A549 (cell line): Measurements from ENCODE around the gene LILRA2. TPM values are rescaled to one million over a fixed set of nuclear protein-coding genes. Genes with fewer than 3 reads are reported as not detected.

Experiments used
- ATAC-seq, 2 experiments: fragments of 200-7000 bp in 1 of 2; fragments of >200 bp in 1 of 2; cut with Nextera tagmentation in 1 of 2; cut with Tn5 transposase in 1 of 2; 3 replicates each; pipeline versions ENCODE4 v1.8.0 to v1.9.1; 2018 to 2020; ENCODE audit warnings: mild to moderate bottlenecking in 1 of 2, moderate library complexity in 1 of 2
- CTCF ChIA-PET: fragments of 300-600 bp; sonication (Branson Sonifier 250); formaldehyde crosslinking; extraction: SDS; loops from one replicate; lab custom pipeline; 2021; ENCODE audit warnings: antibody characterized with exemption, inconsistent platforms; lab: Yijun Ruan, JAX
- POLR2A ChIA-PET: fragments of 350-600 bp; formaldehyde crosslinking; extraction: SDS; loops from one replicate; lab custom pipeline; 2021; ENCODE audit warnings: antibody characterized with exemption, inconsistent platforms; lab: Yijun Ruan, JAX
- DNase-seq, 2 experiments: peaks; one replicate each; pipeline versions ENCODE4 v3.0.0 to v3.0.0-alpha.2; 2011 to 2016; ENCODE audit warnings: low read depth in 1 of 2, low spot score in 1 of 2
- FAIRE-seq: peaks from 2 replicates; lab custom pipeline; 2011; peaks lifted over from hg19 to GRCh38; lab: Jason Lieb, UNC
- H3K27ac ChIP-seq, 2 experiments: fragments of >200 bp; sonication (Bioruptor Twin); formaldehyde crosslinking; 3 replicates each; pipeline ENCODE4 v1.5.1; 2016 to 2017
- H3K4me1 ChIP-seq: fragments of >200 bp; sonication (Bioruptor Twin); formaldehyde crosslinking; 3 replicates; pipeline ENCODE4 v1.6.1; 2016
- H3K4me2 ChIP-seq: fragments of >200 bp; sonication (Bioruptor Twin); formaldehyde crosslinking; 3 replicates; pipeline ENCODE4 v1.6.1; 2016
- H3K4me3 ChIP-seq: fragments of >200 bp; sonication (Bioruptor Twin); formaldehyde crosslinking; 3 replicates; pipeline ENCODE4 v1.5.1; 2016
- H3K9me3 ChIP-seq: fragments of >200 bp; sonication (Bioruptor Twin); formaldehyde crosslinking; 3 replicates; pipeline ENCODE4 v1.6.1; 2016
- ESRRA ChIP-seq: fragments of 150-350 bp; IDR thresholded peaks from 2 replicates; pipeline ENCODE4 v1.6.1; 2014; ENCODE audit warnings: mild to moderate bottlenecking, low read length, borderline replicate concordance
- FOSB ChIP-seq: fragments of 250-450 bp; sonication (Bioruptor Pico); IDR thresholded peaks from 2 replicates; pipeline ENCODE4 v1.5.0; 2020; ENCODE audit warnings: mild to moderate bottlenecking, moderate library complexity
- FOSL2 ChIP-seq, 2 experiments: fragments of 450-650 bp in 1 of 2; fragments of >200 bp in 1 of 2; sonication (Bioruptor Twin) in 1 of 2; formaldehyde crosslinking; IDR thresholded peaks; 2 replicates each; pipeline versions ENCODE4 v1.5.0 to v1.6.1; 2016 to 2020; ENCODE audit warnings: mild to moderate bottlenecking in 1 of 2, moderate library complexity in 1 of 2
- GATA3 ChIP-seq: IDR thresholded peaks from 2 replicates; pipeline ENCODE4 v1.6.1; 2012; ENCODE audit warnings: borderline replicate concordance
- HOXA7 ChIP-seq: fragments of 250-450 bp; sonication (Bioruptor Pico); IDR thresholded peaks from 2 replicates; pipeline ENCODE4 v1.5.0; 2020; ENCODE audit warnings: mild to moderate bottlenecking, moderate library complexity
- HOXB13 ChIP-seq: fragments of 250-450 bp; sonication (Bioruptor Pico); IDR thresholded peaks from 2 replicates; pipeline ENCODE4 v1.5.0; 2020; ENCODE audit warnings: low read depth, mild to moderate bottlenecking, moderate library complexity
- KDM5A ChIP-seq: fragments of 200-600 bp; sonication (generic); IDR thresholded peaks from 2 replicates; pipeline ENCODE4 v1.6.1; 2016; ENCODE audit warnings: antibody characterized with exemption, mild to moderate bottlenecking
- MAZ ChIP-seq: fragments of 150-350 bp; IDR thresholded peaks from 2 replicates; pipeline ENCODE4 v1.6.1; 2014; ENCODE audit warnings: antibody characterized with exemption, low read depth, low read length, borderline replicate concordance
- NFE2L2 ChIP-seq: fragments of 150-350 bp; conservative IDR thresholded peaks from 2 replicates; pipeline ENCODE4 v1.6.1; 2014; ENCODE audit warnings: low read length
- NPAS2 ChIP-seq: fragments of 250-450 bp; sonication (Bioruptor Pico); IDR thresholded peaks from 2 replicates; pipeline ENCODE4 v1.8.0; 2022; ENCODE audit warnings: mild to moderate bottlenecking, moderate library complexity, borderline replicate concordance
- POLR2A ChIP-seq: IDR thresholded peaks from 2 replicates; pipeline ENCODE4 v1.6.1; 2012; ENCODE audit warnings: mild to moderate bottlenecking, low read length
- RAD21 ChIP-seq, 2 experiments: fragments of >200 bp in 1 of 2; sonication (Bioruptor Twin) in 1 of 2; formaldehyde crosslinking in 1 of 2; IDR thresholded peaks in 1 of 2; conservative IDR thresholded peaks in 1 of 2; 2 replicates in 1 of 2; 3 replicates in 1 of 2; pipeline ENCODE4 v1.6.1; 2012 to 2018; ENCODE audit warnings: inconsistent platforms in 1 of 2
- RFX5 ChIP-seq: fragments of 450-650 bp; IDR thresholded peaks from 2 replicates; pipeline ENCODE4 v1.7.1; 2014; ENCODE audit warnings: antibody characterized with exemption, mild to moderate bottlenecking, moderate library complexity
- RNF2 ChIP-seq: fragments of 200-600 bp; sonication (generic); IDR thresholded peaks from 2 replicates; pipeline ENCODE4 v1.6.1; 2016; ENCODE audit warnings: low read depth, mild to moderate bottlenecking, antibody characterized with exemption, moderate library complexity, borderline replicate concordance
- SREBF2 ChIP-seq: fragments of 450-650 bp; IDR thresholded peaks from 2 replicates; pipeline ENCODE4 v1.6.1; 2014; ENCODE audit warnings: mild to moderate bottlenecking, moderate library complexity
- TP53 ChIP-seq: fragments of 250-450 bp; sonication (Bioruptor Pico); IDR thresholded peaks from 2 replicates; pipeline ENCODE4 v1.5.0; 2021; ENCODE audit warnings: mild to moderate bottlenecking, moderate library complexity
- ZNF302 ChIP-seq: fragments of 250-450 bp; sonication (Bioruptor Pico); IDR thresholded peaks from 2 replicates; pipeline ENCODE4 v1.9.0; 2021; ENCODE audit warnings: inconsistent platforms, mild to moderate bottlenecking, moderate library complexity
- ZSCAN20 ChIP-seq: fragments of 250-450 bp; sonication (Bioruptor Pico); IDR thresholded peaks from 2 replicates; pipeline ENCODE4 v1.8.0; 2022; ENCODE audit warnings: mild to moderate bottlenecking, moderate library complexity
- WGBS: methylation state at CpG from one replicate; pipeline ENCODE4 v1.1.6; 2017; ENCODE audit errors: missing lambda C conversion rate; 5-methylcytosine and 5-hydroxymethylcytosine counted together
- polyA plus RNA-seq, 4 experiments: library from polyadenylated mRNA; depleted of rRNA in 3 of 4; stranded (reverse); fragments of >200 nt; fragmentation: RNase III in 1 of 4; extraction: RNeasy Plus Mini Kit Qiagen cat#74134 plus additional on column Dnase treatment in 1 of 4; gene quantifications; 2 replicates in 3 of 4; 3 replicates in 1 of 4; pipeline ENCODE4 v1.2.3, GENCODE V29; 2011 to 2017
- TF ChIP-seq, protein P1 (sequence below): fragments of >200 bp; sonication (Bioruptor Twin); formaldehyde crosslinking; IDR thresholded peaks from 2 replicates; pipeline ENCODE4 v1.6.1; 2016
- TF ChIP-seq, protein P2 (sequence below): fragments of 150-350 bp; IDR thresholded peaks from 2 replicates; pipeline ENCODE4 v1.6.1; 2014; ENCODE audit warnings: low read depth, mild to moderate bottlenecking, low read length
- TF ChIP-seq, protein P3 (sequence below): fragments of 200-600 bp; sonication (generic); IDR thresholded peaks from 2 replicates; pipeline ENCODE4 v1.6.1; 2016; ENCODE audit warnings: antibody characterized with exemption, mild to moderate bottlenecking, moderate library complexity

The LILRA2 gene
- polyA plus RNA-seq, 2 of the 4 experiments (the other 2 are of a cell fraction) = not detected

DNA sequence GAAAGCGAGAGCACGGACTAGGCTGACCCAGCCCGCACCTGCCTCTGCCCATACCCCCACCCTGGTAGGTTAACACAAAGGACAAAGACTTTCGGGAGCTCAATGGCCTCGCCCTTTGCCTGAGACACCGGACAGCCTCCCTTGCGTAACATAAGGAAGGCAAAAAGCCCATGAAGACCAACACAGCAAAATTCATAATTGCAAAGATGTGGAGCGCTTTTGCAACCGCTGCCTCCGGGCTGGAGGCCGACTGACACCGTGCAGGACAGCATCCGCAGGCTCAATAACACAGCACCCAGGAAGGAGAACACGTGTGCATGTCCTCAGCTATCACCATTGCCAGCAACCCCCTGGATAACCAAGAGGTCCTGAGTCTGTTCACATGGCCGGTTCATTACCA, 35.2 kb downstream of the LILRA2 start:
- POLR2A ChIA-PET = no interaction called here
- TF ChIP-seq, protein P1, sequence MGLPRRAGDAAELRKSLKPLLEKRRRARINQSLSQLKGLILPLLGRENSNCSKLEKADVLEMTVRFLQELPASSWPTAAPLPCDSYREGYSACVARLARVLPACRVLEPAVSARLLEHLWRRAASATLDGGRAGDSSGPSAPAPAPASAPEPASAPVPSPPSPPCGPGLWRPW = no peak
- TF ChIP-seq KDM5A (no peak), GATA3 (no peak)
- TF ChIP-seq, all 56 proteins: peak for 0
- Histone ChIP-seq H3K9me3 (peaks cover 19% of the 10 kb centered on the region; the same call in 2 of the 3 replicates), H3K4me1 (no peaks in the 10 kb centered on the region), H3K4me3 (no peak overlapping the region), H3K4me2 (no peak overlapping the region), H3K27ac (no peak overlapping the region)
- CTCF ChIA-PET = no interaction called here
- FAIRE-seq = no peak
- no peak for ATAC-seq
- no peak for DNase-seq
- WGBS = 15% methylated on average over 15 of the region's 15 CpGs

DNA sequence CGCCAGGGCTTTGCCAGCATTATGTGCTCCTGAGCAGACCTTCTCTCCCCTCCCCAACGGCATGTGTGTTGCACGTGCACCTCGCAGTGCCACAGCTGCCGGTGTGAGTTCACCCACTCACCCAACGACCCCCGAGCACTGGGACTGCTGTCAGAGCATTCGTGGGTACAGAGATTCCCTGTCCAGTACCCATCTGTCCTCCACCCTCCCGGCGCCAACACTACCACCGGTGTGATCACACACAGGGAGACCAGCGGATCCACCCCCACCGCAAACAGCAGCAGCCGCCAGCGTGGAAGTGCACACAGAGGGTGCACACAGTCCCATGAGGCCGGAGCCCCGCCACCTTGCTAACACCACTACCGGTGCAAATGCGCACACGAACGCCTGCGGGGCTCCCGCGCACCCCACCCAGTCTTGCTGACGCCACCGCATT, 35.8 kb downstream of the LILRA2 start:
- CTCF ChIA-PET = no interaction called here
- ATAC-seq (no peak), DNase-seq (no peak), FAIRE-seq (no peak)
- Histone ChIP-seq H3K4me3 (no peak overlapping the region), H3K27ac (no peak overlapping the region), H3K4me2 (no peak overlapping the region), H3K9me3 (peaks cover 17% of the 10 kb centered on the region; the same call in 2 of the 3 replicates), H3K4me1 (no peaks in the 10 kb centered on the region)
- POLR2A ChIA-PET = no interaction called here
- WGBS = 54% methylated on average over 22 of the region's 26 CpGs
- TF ChIP-seq FOSB (CRISPR knock-in tag) (no peak), NFE2L2 (no peak), FOSL2 (IDR thresholded peaks at IDR 0.05) (no peak), FOSL2 (CRISPR knock-in tag; IDR thresholded peaks at IDR 0.05) (no peak), HOXA7 (CRISPR knock-in tag) (no peak), RNF2 (no peak), HOXB13 (CRISPR knock-in tag) (no peak), ZNF302 (no peak), TP53 (no peak), RAD21 (conservative IDR thresholded peaks at IDR 0.05 in 1 of 2, IDR thresholded peaks at IDR 0.05 in 1 of 2) (no peak), RFX5 (no peak), ZSCAN20 (CRISPR knock-in tag) (no peak), NPAS2 (CRISPR knock-in tag) (no peak)
- TF ChIP-seq, protein P2, sequence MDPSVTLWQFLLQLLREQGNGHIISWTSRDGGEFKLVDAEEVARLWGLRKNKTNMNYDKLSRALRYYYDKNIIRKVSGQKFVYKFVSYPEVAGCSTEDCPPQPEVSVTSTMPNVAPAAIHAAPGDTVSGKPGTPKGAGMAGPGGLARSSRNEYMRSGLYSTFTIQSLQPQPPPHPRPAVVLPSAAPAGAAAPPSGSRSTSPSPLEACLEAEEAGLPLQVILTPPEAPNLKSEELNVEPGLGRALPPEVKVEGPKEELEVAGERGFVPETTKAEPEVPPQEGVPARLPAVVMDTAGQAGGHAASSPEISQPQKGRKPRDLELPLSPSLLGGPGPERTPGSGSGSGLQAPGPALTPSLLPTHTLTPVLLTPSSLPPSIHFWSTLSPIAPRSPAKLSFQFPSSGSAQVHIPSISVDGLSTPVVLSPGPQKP = no peak

DNA sequence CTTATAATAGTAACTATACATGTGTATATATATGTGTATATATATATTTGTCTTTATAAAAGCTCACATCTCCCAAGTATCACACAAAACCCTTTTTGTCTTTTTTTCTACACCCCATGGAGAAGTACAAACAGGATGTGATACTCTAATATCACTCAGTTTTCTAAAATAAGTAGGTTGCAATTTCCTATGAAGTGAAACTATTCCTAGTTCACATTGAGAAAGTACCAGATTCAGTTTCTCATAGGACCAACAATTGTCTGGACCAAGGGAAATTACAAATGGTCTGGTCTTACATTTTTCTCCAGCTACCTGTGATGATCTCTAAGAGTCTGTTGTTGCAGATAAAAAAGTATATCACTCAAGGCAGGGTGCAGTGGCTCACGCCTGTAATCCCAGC, 38.8 kb downstream of the LILRA2 start:
- H3K9me3 ChIP-seq = 0 out of 3 replicates have a peak, but pooled peaks cover 3% of the 10 kb centered on the region
- no peak overlapping the region for H3K4me3 ChIP-seq
- FAIRE-seq (no peak), DNase-seq (no peak), ATAC-seq (no peak)
- WGBS = 4% methylated on average over 1 of the region's 1 CpG
- H3K4me2 ChIP-seq = no peak overlapping the region
- POLR2A ChIA-PET = no interaction called here
- CTCF ChIA-PET = no interaction called here
- TF ChIP-seq MAZ (no peak), ZSCAN20 (CRISPR knock-in tag) (no peak), POLR2A (no peak), ESRRA (no peak), SREBF2 (no peak), HOXA7 (CRISPR knock-in tag) (no peak)
- TF ChIP-seq, protein P3, sequence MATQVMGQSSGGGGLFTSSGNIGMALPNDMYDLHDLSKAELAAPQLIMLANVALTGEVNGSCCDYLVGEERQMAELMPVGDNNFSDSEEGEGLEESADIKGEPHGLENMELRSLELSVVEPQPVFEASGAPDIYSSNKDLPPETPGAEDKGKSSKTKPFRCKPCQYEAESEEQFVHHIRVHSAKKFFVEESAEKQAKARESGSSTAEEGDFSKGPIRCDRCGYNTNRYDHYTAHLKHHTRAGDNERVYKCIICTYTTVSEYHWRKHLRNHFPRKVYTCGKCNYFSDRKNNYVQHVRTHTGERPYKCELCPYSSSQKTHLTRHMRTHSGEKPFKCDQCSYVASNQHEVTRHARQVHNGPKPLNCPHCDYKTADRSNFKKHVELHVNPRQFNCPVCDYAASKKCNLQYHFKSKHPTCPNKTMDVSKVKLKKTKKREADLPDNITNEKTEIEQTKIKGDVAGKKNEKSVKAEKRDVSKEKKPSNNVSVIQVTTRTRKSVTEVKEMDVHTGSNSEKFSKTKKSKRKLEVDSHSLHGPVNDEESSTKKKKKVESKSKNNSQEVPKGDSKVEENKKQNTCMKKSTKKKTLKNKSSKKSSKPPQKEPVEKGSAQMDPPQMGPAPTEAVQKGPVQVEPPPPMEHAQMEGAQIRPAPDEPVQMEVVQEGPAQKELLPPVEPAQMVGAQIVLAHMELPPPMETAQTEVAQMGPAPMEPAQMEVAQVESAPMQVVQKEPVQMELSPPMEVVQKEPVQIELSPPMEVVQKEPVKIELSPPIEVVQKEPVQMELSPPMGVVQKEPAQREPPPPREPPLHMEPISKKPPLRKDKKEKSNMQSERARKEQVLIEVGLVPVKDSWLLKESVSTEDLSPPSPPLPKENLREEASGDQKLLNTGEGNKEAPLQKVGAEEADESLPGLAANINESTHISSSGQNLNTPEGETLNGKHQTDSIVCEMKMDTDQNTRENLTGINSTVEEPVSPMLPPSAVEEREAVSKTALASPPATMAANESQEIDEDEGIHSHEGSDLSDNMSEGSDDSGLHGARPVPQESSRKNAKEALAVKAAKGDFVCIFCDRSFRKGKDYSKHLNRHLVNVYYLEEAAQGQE = no peak
- TF ChIP-seq, protein P1 = no peak
- no peak overlapping the region for H3K27ac ChIP-seq
- H3K4me1 ChIP-seq = no peaks in the 10 kb centered on the region
